Prostate gland (tissue), 2 donors: ENCODE data around the gene DLST. TPM values are rescaled to one million over a fixed set of nuclear protein-coding genes. Genes with fewer than 3 reads are reported as not detected.
"Not testable (repeated sequence)": the region's sequence is repeated elsewhere in the genome, so short reads cannot be mapped to it uniquely, and the experiment has no call there.

Experiments used
- DNase-seq: peaks from one replicate; pipeline ENCODE4 v3.0.0-alpha.2; 2019; ENCODE audit warnings: low spot score
- H3K27ac ChIP-seq, 2 donors: fragments of 200-600 bp; sonication (generic); 2 replicates each; pipeline ENCODE4 v1.5.1; 2017 to 2019
- H3K27me3 ChIP-seq: fragments of 200-600 bp; sonication (generic); replicated peaks from 2 replicates; pipeline ENCODE4 v1.5.1; 2019; ENCODE audit not compliant: insufficient read depth
- H3K36me3 ChIP-seq, 2 donors: fragments of 200-600 bp; sonication (generic); 1 replicate in 1 of 2; 2 replicates in 1 of 2; pipeline versions ENCODE4 v1.5.1 to v1.8.1; 2017 to 2019
- H3K4me1 ChIP-seq: fragments of 200-600 bp; sonication (generic); replicated peaks from 2 replicates; pipeline ENCODE4 v1.5.1; 2019
- H3K4me3 ChIP-seq, 2 donors: fragments of 200-600 bp; sonication (generic); 2 replicates each; pipeline ENCODE4 v1.5.1; 2017 to 2019
- H3K9me3 ChIP-seq: fragments of 200-600 bp; sonication (generic); 2 replicates; pipeline ENCODE4 v1.5.1; 2017
- POLR2A ChIP-seq: fragments of 450-650 bp; IDR thresholded peaks from one replicate; pipeline ENCODE4 v1.6.1; 2016; ENCODE audit warnings: antibody characterized with exemption, mild to moderate bottlenecking
- POLR2AphosphoS5 ChIP-seq: sonication (generic); formaldehyde crosslinking; IDR thresholded peaks from one replicate; pipeline ENCODE4 v1.6.1; 2017; ENCODE audit warnings: antibody characterized with exemption
- WGBS: methylation state at CpG from one replicate; pipeline ENCODE4 v1.1.5; 2018; 5-methylcytosine and 5-hydroxymethylcytosine counted together
- intact Hi-C: fragments of 100-400 bp; cut with DNase I; formaldehyde crosslinking; loops from one replicate; pipeline ENCODE4 v1.14.2; 2022
- total RNA-seq, 2 donors: library from RNA; depleted of rRNA; stranded (reverse); fragments of >200 nt; gene quantifications; one replicate each; pipeline ENCODE4 v1.1.0, GENCODE V29; 2016
- TF ChIP-seq, protein P1 (sequence below), 4 experiments: fragments of 200-600 bp in 2 of 4; fragments of 450-650 bp in 2 of 4; sonication (generic) in 2 of 4; IDR thresholded peaks; 1 replicate in 3 of 4; 2 replicates in 1 of 4; pipeline ENCODE4 v1.5.1; 2016 to 2019; ENCODE audit warnings: antibody characterized with exemption in 4 of 4, mild to moderate bottlenecking in 2 of 4, moderate library complexity in 2 of 4

DLST gene
- total RNA-seq, 2 donors from 2014 or later = 44.9 to 93.0 TPM

DNA sequence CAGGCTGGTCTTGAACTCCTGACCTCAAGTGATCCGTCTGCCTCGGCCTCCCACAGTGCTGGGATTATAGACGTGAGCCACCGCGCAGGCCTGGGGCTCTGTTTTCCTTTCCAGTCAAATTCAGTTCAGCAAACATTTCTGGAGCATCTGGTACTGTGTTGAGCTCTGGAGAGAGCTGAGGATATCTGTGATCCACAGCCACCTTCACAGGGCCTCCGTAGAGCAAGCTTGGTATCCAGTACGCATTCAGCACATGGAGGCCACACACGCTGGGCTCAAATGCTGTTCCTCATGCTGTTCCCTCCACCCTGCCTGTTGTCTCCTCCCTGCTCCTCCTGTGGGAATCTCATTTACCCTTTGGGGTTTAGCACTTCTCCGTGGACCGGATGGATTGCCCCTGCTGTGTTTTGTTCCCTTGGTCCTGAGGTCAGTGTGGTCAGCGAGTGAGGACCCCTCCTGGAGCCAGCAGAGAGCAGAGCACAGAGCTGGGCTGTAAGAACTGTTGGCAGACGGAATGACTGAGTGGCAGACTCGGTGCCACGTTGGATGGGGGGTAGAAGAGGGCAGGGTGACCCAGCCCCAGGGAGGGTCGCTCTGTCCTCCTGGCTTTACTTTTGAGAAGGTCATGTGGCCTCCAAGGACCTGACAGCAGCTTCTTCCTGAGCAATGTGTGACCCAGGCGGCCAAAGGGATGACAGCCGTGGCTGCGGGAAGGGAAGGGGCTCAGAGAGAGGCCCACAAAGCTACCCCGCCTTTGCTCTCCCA lies 40.5 kb downstream of the DLST start:
- Histone ChIP-seq H3K36me3 (no peaks in the 10 kb centered on the region), H3K27ac (no peak overlapping the region), H3K27me3 (no peaks in the 10 kb centered on the region), H3K9me3 (no peaks in the 10 kb centered on the region), H3K4me1 (no peaks in the 10 kb centered on the region), H3K4me3 (no peak overlapping the region)
- DNase-seq = no peak
- TF ChIP-seq POLR2AphosphoS5 (no peak), POLR2A (no peak)
- TF ChIP-seq, protein P1, sequence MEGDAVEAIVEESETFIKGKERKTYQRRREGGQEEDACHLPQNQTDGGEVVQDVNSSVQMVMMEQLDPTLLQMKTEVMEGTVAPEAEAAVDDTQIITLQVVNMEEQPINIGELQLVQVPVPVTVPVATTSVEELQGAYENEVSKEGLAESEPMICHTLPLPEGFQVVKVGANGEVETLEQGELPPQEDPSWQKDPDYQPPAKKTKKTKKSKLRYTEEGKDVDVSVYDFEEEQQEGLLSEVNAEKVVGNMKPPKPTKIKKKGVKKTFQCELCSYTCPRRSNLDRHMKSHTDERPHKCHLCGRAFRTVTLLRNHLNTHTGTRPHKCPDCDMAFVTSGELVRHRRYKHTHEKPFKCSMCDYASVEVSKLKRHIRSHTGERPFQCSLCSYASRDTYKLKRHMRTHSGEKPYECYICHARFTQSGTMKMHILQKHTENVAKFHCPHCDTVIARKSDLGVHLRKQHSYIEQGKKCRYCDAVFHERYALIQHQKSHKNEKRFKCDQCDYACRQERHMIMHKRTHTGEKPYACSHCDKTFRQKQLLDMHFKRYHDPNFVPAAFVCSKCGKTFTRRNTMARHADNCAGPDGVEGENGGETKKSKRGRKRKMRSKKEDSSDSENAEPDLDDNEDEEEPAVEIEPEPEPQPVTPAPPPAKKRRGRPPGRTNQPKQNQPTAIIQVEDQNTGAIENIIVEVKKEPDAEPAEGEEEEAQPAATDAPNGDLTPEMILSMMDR (IDR thresholded peaks at IDR 0.05) = no peak
- WGBS = 88% methylated on average over 19 of the region's 19 CpGs
- intact Hi-C loops = no loop called here

DNA sequence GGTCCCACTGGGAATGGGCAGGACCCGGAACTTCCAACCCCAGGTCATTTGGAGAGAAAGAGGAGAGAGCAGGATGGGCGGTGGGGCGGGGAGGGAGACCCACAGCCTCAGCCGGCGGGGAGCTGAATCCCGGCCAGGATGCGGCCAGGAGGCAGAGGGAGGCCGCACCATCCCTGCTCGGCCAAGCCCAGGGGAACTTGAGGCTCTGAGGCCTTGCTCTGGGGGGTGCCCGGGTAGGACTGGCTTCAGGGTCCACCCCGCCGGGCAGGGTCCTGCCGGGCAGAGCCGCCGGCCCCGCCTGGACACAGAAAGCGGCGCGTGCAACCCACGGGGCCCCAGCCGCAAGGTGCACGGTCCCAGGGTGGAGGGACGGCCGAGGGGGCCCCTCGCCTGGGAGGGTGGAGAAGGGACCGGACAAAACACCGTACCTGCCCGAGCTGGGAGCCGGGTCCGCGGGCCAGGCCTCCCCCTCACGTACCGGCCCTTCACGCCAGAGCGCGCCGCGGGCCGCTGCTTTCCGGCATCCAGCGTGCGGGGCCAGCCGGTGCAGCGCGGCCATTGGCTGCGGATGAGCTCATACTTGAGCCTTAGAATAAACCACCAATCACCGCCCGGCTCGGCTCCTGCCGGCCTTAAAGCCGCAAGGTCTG lies 41.2 kb downstream of the DLST start, which contains the start of gene RPS6KL1:
RPS6KL1 (minus strand) TSS at position 509 of the 650 bp plus-strand sequence. CDS start 1,719 bp downstream, outside the sequence.
- Histone ChIP-seq H3K27me3 (no peaks in the 10 kb centered on the region), H3K4me3 (peak within 1 kb of the TSS; percentile 24 to 29), H3K9me3 (no peaks in the 10 kb centered on the region), H3K4me1 (no peaks in the 10 kb centered on the region), H3K27ac (no peak within 1 kb of the TSS), H3K36me3 (no peaks in the 10 kb centered on the region)
- TF ChIP-seq POLR2AphosphoS5 (peak; percentile 27), POLR2A (no peak)
- TF ChIP-seq, protein P1 (IDR thresholded peaks at IDR 0.05) = no peak
- WGBS = 11% methylated on average over 22 of the region's 51 CpGs
- peak; percentile 69 for DNase-seq
- intact Hi-C loops = no loop called here

DNA sequence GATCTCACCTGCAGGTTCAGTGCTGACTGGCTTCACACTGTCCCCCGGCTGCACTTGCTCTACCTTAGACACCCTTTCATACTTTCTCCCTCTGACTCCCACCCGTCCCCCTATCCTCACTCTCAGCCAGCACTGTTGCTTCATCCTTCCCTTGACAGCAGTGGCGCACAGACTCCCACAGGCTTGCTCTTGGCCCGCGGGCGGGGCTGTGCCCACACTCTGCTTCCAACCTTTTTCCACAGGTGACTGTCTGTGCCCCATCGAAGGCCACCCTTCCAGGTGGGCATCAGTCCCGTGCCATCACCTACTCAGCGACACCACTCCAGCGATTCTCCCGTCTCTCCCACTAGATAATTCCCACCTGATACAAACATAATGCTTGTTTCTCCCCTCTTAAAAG lies 42.3 kb downstream of the DLST start:
- intact Hi-C loops = no loop called here

DNA sequence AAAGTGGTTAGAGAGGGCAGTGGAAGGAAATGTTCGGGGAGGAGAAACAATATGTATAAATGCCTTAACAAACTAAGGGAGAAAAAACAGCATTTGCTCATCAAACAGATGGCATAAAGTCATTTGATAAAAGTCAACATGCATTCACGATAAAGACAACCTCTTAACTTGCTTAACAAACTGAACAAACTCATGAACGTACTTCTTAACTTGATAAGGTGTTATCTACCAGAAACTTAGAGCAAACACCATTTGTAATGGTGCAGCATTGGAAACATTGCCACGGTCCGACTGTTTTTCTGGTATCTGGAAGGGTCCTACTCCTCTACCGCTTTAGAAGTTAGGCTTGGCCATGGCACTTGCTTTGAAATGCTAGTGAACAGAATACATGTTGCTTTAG lies 45.5 kb downstream of the DLST start:
- no peak overlapping the region for H3K27ac ChIP-seq
- no peaks in the 10 kb centered on the region for H3K4me1 ChIP-seq
- H3K4me3 ChIP-seq = no peak overlapping the region
- H3K36me3 ChIP-seq = no peaks in the 10 kb centered on the region
- intact Hi-C loops = no loop called here
- no peak for DNase-seq
- TF ChIP-seq, protein P1 (IDR thresholded peaks at IDR 0.05) = no peak
- TF ChIP-seq POLR2A = no peak
- H3K9me3 ChIP-seq = no peaks in the 10 kb centered on the region
- WGBS = 60% methylated on average over 6 of the region's 6 CpGs
- H3K27me3 ChIP-seq = peaks cover 2% of the 10 kb centered on the region

More for the DNA sequence above, 42.3 kb downstream of the DLST start:
- Histone ChIP-seq H3K27ac (no peak overlapping the region), H3K4me3 (no peak overlapping the region), H3K4me1 (no peaks in the 10 kb centered on the region), H3K27me3 (no peaks in the 10 kb centered on the region), H3K36me3 (no peaks in the 10 kb centered on the region), H3K9me3 (no peaks in the 10 kb centered on the region)
- 79% methylated on average over 11 of the region's 11 CpGs for WGBS
- no peak for DNase-seq
- TF ChIP-seq POLR2AphosphoS5 = no peak

DNA sequence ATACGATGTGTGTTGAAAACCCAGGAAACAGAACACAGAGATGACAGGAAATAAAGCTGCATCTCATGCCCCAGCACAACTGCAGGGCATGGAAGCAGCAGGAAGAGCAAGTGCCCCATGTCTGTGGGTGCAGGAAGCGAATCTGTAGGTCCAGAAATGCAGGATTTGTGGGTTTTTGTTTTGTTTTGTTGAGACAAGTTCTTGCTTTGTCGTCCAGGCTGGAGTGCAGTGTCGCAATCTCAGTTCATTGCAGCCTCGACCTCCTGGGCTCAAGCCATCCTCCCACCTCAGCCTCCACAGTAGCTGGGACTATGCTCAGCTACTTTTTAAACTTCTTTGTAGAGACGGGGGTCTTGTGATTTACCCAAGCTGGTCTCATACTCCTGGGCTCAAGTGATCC lies 47.5 kb downstream of the DLST start:
- WGBS = 75% methylated on average over 6 of the region's 6 CpGs
- Histone ChIP-seq H3K4me1 (no peaks in the 10 kb centered on the region), H3K4me3 (no peak overlapping the region), H3K27ac (no peak overlapping the region), H3K9me3 (no peaks in the 10 kb centered on the region), H3K27me3 (peaks cover 2% of the 10 kb centered on the region), H3K36me3 (no peaks in the 10 kb centered on the region)
- intact Hi-C loops = no loop called here
- no peak for DNase-seq
- TF ChIP-seq, protein P1 (IDR thresholded peaks at IDR 0.05) = no peak
- TF ChIP-seq POLR2AphosphoS5 = no peak
- TF ChIP-seq POLR2A = no peak

DNA sequence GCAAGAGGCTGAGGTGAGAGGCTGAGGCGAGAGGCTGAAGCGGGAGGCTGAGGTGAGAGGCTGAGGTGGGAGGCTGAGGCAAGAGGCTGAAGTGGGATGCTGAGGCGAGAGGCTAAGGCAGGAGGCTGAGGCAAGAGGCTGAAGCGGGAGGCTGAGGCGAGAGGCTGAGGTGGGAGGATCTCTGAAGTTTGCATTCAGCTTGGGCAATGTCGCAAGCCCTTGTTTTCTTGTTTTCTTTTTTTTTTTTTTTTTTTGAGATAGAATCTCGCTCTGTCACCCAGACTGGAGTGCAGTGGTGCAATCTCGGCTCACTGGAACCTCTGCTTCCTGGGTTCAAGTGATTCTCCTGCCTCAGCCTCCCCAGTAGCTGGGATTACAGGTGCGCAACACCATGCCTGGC lies 50.0 kb downstream of the DLST start:
- H3K27ac ChIP-seq, H3K27me3 ChIP-seq, intact Hi-C loops, H3K9me3 ChIP-seq, H3K4me1 ChIP-seq, H3K4me3 ChIP-seq, H3K36me3 ChIP-seq, DNase-seq: not testable (repeated sequence)
- 87% methylated on average over 9 of the region's 9 CpGs for WGBS
